Astrocyte (in vitro differentiated cells and primary cell): ENCODE data around the gene SENP3. TPM values are rescaled to one million over a fixed set of nuclear protein-coding genes. Genes with fewer than 3 reads are reported as not detected.

Source experiments
- DNase-seq: peaks from one replicate; pipeline ENCODE4 v3.0.0-alpha.2; 2010; ENCODE audit warnings: low read depth
- FAIRE-seq: peaks from 2 replicates; lab custom pipeline; 2011; peaks lifted over from hg19 to GRCh38; lab: Jason Lieb, UNC
- H2AFZ ChIP-seq: 2 replicates; pipeline ENCODE4 v1.6.0; 2012; ENCODE audit warnings: low read depth, low read length, inconsistent platforms
- H3K27ac ChIP-seq: 2 replicates; pipeline ENCODE4 v1.5.1; 2011; ENCODE audit warnings: low read depth, low read length, inconsistent platforms
- H3K27me3 ChIP-seq: 2 replicates; pipeline ENCODE4 v1.6.0; 2011; ENCODE audit warnings: low read length, inconsistent platforms; ENCODE audit not compliant: insufficient read depth
- H3K36me3 ChIP-seq: 2 replicates; pipeline ENCODE4 v1.5.1; 2011; ENCODE audit warnings: low read length, inconsistent platforms; ENCODE audit not compliant: insufficient read depth
- H3K4me1 ChIP-seq: 2 replicates; pipeline ENCODE4 v1.5.1; 2011; ENCODE audit warnings: low read length, inconsistent platforms; ENCODE audit not compliant: insufficient read depth
- H3K4me2 ChIP-seq: 2 replicates; pipeline ENCODE4 v1.6.0; 2012; ENCODE audit warnings: low read length, inconsistent platforms
- H3K4me3 ChIP-seq: 2 replicates; pipeline ENCODE4 v1.5.1; 2011; ENCODE audit warnings: low read depth, mild to moderate bottlenecking, low read length, inconsistent platforms; ENCODE audit not compliant: insufficient read depth
- H3K79me2 ChIP-seq: 2 replicates; pipeline ENCODE4 v1.6.0; 2012; ENCODE audit warnings: mild to moderate bottlenecking, low read length, inconsistent platforms; ENCODE audit not compliant: insufficient read depth
- H3K9ac ChIP-seq: 2 replicates; pipeline ENCODE4 v1.6.0; 2012; ENCODE audit warnings: mild to moderate bottlenecking, low read length, inconsistent platforms
- H3K9me3 ChIP-seq: 2 replicates; pipeline ENCODE4 v1.5.1; 2012; ENCODE audit warnings: low read depth, mild to moderate bottlenecking, low read length, inconsistent platforms; ENCODE audit not compliant: insufficient read depth
- H4K20me1 ChIP-seq: 2 replicates; pipeline ENCODE4 v1.6.0; 2012; ENCODE audit warnings: low read length, inconsistent platforms; ENCODE audit not compliant: insufficient read depth
- H3K27ac Mint-ChIP-seq: one replicate; pipeline ENCODE4 v1.8.0; 2021; ENCODE audit warnings: mild to moderate bottlenecking, mixed read lengths; ENCODE audit not compliant: unreplicated experiment
- H3K27me3 Mint-ChIP-seq: one replicate; pipeline ENCODE4 v1.8.0; 2021; ENCODE audit warnings: low read depth, mixed read lengths; ENCODE audit not compliant: unreplicated experiment
- H3K36me3 Mint-ChIP-seq: one replicate; pipeline ENCODE4 v1.8.0; 2021; ENCODE audit warnings: low read depth, mixed read lengths; ENCODE audit not compliant: unreplicated experiment
- H3K4me1 Mint-ChIP-seq: one replicate; pipeline ENCODE4 v1.8.0; 2021; ENCODE audit warnings: low read depth, mixed read lengths; ENCODE audit not compliant: unreplicated experiment
- H3K4me3 Mint-ChIP-seq: one replicate; pipeline ENCODE4 v1.8.0; 2021; ENCODE audit warnings: mild to moderate bottlenecking, moderate library complexity, mixed read lengths; ENCODE audit not compliant: unreplicated experiment
- H3K9me3 Mint-ChIP-seq: one replicate; pipeline ENCODE4 v1.8.0; 2021; ENCODE audit warnings: mild to moderate bottlenecking, mixed read lengths; ENCODE audit not compliant: unreplicated experiment
- EZH2 ChIP-seq: IDR thresholded peaks from 2 replicates; pipeline ENCODE4 v1.6.1; 2012; ENCODE audit warnings: mild to moderate bottlenecking, low read length, inconsistent platforms; ENCODE audit not compliant: insufficient read depth
- total RNA-seq: library from RNA; stranded (reverse); gene quantifications from 2 replicates; pipeline ENCODE4 v1.2.1, GENCODE V29; 2021
- TF ChIP-seq, protein P1 (sequence below): IDR thresholded peaks from 2 replicates; pipeline ENCODE4 v1.5.1; 2011; ENCODE audit warnings: low read depth, mild to moderate bottlenecking, inconsistent platforms, low read length, moderate library complexity; ENCODE audit not compliant: insufficient read depth

SENP3 gene
- total RNA-seq, 1 donor from 2014 or later: 51.4 TPM

DNA sequence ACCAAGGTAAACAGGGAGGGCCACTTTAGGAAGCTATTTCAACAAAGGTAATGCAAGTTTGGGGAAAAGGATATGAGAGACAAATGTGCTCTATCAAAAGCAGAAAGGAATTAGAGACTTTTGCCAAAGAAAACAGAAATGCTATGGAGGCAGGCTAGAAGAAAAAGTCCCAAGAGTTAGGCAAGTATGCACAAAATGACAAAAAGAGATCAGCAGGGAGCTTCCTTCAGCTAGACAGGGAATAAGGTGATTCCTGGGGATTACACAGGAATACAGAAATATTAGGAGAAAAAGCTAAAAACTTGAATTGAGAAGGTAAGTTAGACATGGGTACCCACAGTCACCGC lies 50.5 kb downstream of the SENP3 start:
- Histone ChIP-seq H3K36me3 (peaks cover 10% of the 10 kb centered on the region), H3K4me1 (peaks cover 22% of the 10 kb centered on the region), H3K4me3 (peak overlapping the region; percentile 29), H3K4me2 (peak overlapping the region; percentile 87), H4K20me1 (peaks cover 58% of the 10 kb centered on the region), H3K79me2 (peaks cover 69% of the 10 kb centered on the region), H3K27me3 (no peaks in the 10 kb centered on the region), H2AFZ (no peak overlapping the region), H3K9me3 (no peaks in the 10 kb centered on the region), H3K9ac (peak overlapping the region; percentile 5), H3K27ac (no peak overlapping the region)
- H3K27me3 Mint-ChIP-seq: no peaks in the 10 kb centered on the region
- peaks cover 3% of the 10 kb centered on the region for H3K36me3 Mint-ChIP-seq
- peak overlapping the region; percentile 50 for H3K27ac Mint-ChIP-seq
- H3K4me3 Mint-ChIP-seq: peak overlapping the region; percentile 95
- TF ChIP-seq, protein P1, sequence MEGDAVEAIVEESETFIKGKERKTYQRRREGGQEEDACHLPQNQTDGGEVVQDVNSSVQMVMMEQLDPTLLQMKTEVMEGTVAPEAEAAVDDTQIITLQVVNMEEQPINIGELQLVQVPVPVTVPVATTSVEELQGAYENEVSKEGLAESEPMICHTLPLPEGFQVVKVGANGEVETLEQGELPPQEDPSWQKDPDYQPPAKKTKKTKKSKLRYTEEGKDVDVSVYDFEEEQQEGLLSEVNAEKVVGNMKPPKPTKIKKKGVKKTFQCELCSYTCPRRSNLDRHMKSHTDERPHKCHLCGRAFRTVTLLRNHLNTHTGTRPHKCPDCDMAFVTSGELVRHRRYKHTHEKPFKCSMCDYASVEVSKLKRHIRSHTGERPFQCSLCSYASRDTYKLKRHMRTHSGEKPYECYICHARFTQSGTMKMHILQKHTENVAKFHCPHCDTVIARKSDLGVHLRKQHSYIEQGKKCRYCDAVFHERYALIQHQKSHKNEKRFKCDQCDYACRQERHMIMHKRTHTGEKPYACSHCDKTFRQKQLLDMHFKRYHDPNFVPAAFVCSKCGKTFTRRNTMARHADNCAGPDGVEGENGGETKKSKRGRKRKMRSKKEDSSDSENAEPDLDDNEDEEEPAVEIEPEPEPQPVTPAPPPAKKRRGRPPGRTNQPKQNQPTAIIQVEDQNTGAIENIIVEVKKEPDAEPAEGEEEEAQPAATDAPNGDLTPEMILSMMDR: no peak
- TF ChIP-seq EZH2: no peak
- FAIRE-seq (no peak), DNase-seq (no peak)
- H3K4me1 Mint-ChIP-seq: peaks cover 32% of the 10 kb centered on the region
- no peaks in the 10 kb centered on the region for H3K9me3 Mint-ChIP-seq

DNA sequence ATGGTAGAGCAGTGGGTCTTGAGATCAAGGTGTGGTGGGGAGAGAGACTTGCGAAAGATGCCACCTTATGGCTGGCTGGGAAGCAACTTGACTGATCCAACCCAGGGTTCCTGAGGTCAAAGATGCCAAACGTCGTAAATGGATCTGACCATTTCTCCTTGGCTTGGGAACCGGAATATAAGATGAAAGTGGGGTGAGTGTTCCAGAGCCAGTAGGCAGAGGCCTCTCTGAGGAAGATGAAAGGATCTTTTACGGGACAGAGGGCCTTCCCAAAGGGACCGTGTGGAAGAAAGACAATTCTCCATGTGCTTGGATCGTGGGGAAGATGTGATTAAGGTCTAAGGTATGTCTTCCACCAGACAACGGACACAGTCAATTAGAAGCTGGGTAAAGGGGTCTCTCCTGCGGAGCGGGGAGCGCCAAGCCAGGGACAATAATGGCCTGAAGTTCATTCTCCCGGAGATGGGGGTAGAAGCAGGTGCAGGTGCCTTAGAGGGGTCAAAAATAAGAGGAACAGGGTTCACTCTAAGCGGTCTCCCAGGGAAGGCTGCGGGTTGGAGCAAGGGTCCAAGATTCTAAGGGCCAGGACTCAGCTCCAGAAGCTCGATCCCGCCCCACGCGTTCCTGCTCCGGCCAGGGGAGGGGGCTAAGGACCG lies 52.2 kb downstream of the SENP3 start:
- peak overlapping the region; percentile 93 for H3K9ac ChIP-seq
- peak overlapping the region; percentile 48 for H2AFZ ChIP-seq
- no peaks in the 10 kb centered on the region for H3K9me3 ChIP-seq
- peaks cover 6% of the 10 kb centered on the region for H3K36me3 ChIP-seq
- FAIRE-seq: peak; percentile 29
- Mint-ChIP-seq H3K27me3 (no peaks in the 10 kb centered on the region), H3K4me3 (peak overlapping the region; percentile 95), H3K36me3 (peaks cover 3% of the 10 kb centered on the region), H3K9me3 (no peaks in the 10 kb centered on the region), H3K27ac (peak overlapping the region; percentile 92), H3K4me1 (peaks cover 32% of the 10 kb centered on the region)
- H3K27me3 ChIP-seq: no peaks in the 10 kb centered on the region
- H3K4me1 ChIP-seq: peaks cover 22% of the 10 kb centered on the region
- H3K4me2 ChIP-seq: peak overlapping the region; percentile 87
- peak; percentile 39 for DNase-seq
- H4K20me1 ChIP-seq: peaks cover 49% of the 10 kb centered on the region
- TF ChIP-seq, protein P1: no peak
- no peak for TF ChIP-seq EZH2
- peaks cover 53% of the 10 kb centered on the region for H3K79me2 ChIP-seq
- peak overlapping the region; percentile 82 for H3K27ac ChIP-seq
- peak overlapping the region; percentile 89 for H3K4me3 ChIP-seq
